Suprapubic skin (tissue), 4 donors: Measurements from ENCODE around the gene KSR1.

Experiments
- CTCF ChIP-seq, 2 donors: fragments of 200-600 bp in 1 of 2; fragments of 450-650 bp in 1 of 2; sonication (generic) in 1 of 2; IDR thresholded peaks; one replicate each; pipeline ENCODE4 v1.5.1; 2016 to 2019; ENCODE audit warnings: antibody characterized with exemption in 2 of 2, mild to moderate bottlenecking in 1 of 2, moderate library complexity in 1 of 2
- POLR2A ChIP-seq, 2 donors: fragments of 450-650 bp; IDR thresholded peaks; one replicate each; pipeline ENCODE4 v1.6.1; 2017; ENCODE audit warnings: antibody characterized with exemption in 2 of 2, mild to moderate bottlenecking in 2 of 2, moderate library complexity in 2 of 2
- POLR2AphosphoS5 ChIP-seq, 3 donors: sonication (generic); formaldehyde crosslinking; IDR thresholded peaks; one replicate each; pipeline ENCODE4 v1.6.1; 2017; ENCODE audit warnings: antibody characterized with exemption in 3 of 3

GRCh38 chr17:27558341-27558740 lies 102.1 kb downstream of the KSR1 start:
- no peak for TF ChIP-seq CTCF (IDR thresholded peaks at IDR 0.05)
- TF ChIP-seq POLR2AphosphoS5 (IDR thresholded peaks at IDR 0.05): no peak
- TF ChIP-seq POLR2A (IDR thresholded peaks at IDR 0.05): no peak
